GM04503 (cell line): ENCODE data around the gene NPR2.

ENCODE experiments used
- DNase-seq: peaks from one replicate; pipeline ENCODE4 v3.0.0-alpha.2; 2012; ENCODE audit warnings: low read depth

Gene NPR2

GRCh38 chr9:35800530-35800929, 9.1 kb downstream of the NPR2 start:
- no peak for DNase-seq

GRCh38 chr9:35801328-35802128, 10.1 kb downstream of the NPR2 start:
- no peak for DNase-seq

- DNase-seq = no peak
Observed at GRCh38 chr9:35806101-35806500, 14.7 kb downstream of the NPR2 start.

DNA sequence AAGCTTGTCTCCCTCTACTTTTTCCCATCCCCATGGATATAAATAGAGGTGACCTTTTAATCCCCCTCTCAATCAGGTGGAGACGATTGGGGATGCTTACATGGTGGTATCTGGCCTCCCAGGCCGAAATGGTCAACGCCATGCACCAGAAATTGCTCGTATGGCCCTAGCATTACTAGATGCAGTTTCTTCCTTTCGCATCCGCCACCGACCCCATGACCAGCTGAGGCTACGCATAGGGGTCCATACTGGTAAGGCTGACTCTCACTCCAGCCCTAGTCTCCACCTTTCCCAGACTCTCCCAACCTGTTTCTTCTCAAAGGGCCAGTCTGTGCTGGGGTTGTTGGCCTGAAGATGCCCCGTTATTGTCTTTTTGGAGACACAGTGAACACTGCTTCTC, 17.0 kb downstream of the NPR2 start:
- DNase-seq = no peak

- no peak for DNase-seq
Observed at GRCh38 chr9:35810122-35810521, 18.7 kb downstream of the NPR2 start.

DNA sequence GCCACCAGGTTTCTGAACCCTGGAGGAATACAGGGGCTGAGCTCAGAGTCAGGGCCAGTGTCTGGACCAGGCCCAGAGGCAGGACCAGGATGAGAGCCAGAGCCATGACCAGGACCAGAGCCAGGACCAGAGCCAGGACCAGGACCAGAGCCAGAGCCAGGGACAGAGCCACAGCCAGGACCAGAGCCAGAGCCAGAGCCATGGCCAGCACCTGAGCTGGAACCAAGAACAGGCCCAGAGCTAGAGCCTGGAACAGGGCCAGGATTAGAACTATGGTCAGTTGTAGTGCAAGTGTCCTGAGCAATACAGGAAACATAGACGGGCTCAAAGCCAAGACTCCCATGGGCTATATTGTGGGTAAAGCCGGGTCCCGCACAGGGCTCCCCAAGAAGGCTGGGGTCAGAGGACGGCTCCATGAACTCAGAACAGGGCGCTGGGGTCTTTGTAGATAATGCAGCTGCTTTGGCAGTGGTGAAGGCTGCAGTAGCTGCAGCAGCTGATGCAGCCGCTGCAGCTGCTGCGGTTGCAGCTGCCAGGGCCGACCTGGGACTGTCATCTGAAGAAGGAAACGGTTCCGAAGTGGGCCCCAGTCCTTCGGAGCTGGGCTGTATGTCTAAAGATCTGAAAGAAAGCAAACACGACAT, 20.1 kb downstream of the NPR2 start:
- no peak for DNase-seq

- DNase-seq = peak; percentile 82
Observed at GRCh38 chr9:35812025-35812602, 20.7 kb downstream of the NPR2 start, which contains the start of gene SPAG8. TSS of gene SPAG8 (minus strand) at chr9:35812262. CDS start at chr9:35812147, 115 bp downstream.

DNA sequence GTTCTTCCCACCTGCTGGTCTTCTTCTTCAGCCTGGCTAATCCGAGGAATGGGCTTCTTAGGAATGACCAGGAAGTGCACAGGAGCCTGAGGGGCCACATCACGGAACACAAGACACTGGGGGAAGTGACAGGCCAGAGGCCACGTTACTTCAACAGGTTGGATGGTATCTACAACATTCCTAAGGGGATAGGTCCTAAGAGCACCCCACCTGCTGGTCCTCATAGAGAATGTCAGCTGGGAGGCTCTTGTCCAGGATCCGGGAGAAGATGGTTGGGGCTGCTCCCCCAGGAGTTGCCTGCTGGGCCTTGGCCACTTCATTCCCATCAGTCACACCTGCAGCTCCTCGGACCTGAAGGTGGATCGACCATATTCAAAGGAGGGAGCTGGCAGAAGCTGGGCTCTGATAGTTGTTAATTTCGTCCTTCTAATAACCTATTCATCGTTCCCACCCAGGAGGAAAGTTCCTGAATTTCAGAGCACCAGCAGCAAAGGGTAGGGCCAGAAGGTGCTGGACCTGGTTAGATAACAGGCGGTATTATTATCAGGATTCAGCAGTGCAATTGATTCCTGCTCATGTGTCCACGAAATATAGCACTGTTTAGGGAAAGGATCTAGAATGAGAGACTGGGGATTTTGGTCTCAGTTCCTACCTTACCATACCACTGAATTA, 22.2 kb downstream of the NPR2 start:
- no peak for DNase-seq

DNA sequence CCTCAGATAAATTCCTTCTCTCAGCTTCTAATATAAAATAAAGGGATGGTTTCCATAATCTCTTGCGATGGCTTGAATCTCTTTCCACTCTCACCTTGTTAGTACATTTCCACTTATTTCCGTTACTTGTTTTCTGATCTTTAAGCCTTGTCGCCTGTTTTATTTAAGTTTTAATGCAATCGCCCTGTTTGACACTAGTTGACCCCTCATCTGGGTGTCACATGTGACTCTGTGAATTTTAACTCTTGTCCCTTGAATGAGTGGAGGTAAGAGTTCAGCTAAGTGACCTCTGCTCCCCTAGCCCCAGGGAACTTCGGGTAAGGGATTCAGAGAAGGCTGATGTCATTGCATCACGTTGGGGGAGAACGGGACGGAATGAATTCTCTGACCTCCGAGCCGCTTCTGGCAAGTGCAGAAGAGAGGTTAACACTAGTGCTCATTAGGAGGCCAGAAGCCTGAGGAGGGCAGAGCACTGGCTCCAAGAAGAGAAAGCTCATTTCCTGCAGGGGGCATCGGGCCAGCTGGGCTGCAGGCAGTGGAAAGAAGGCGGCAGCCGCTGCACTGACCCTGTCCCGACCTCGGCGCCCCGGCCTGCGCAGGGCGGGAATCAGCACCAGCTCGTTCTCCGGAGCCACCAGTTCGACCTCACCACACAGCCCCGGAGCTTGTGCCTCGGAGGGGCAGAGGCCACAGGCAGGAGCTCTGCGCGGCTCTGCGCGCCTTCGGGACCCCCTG, 22.9 kb downstream of the NPR2 start:
- DNase-seq = no peak

- peak; percentile 99 for DNase-seq
Observed at GRCh38 chr9:35814841-35815543, 23.6 kb downstream of the NPR2 start, which contains the start of gene HINT2. TSS of gene HINT2 (minus strand) at chr9:35815042. CDS start at chr9:35814979, 63 bp downstream.

- no peak for DNase-seq
Observed at GRCh38 chr9:35816708-35817107, 25.3 kb downstream of the NPR2 start.

GRCh38 chr9:35818341-35818740, 26.9 kb downstream of the NPR2 start:
- DNase-seq = no peak

DNA sequence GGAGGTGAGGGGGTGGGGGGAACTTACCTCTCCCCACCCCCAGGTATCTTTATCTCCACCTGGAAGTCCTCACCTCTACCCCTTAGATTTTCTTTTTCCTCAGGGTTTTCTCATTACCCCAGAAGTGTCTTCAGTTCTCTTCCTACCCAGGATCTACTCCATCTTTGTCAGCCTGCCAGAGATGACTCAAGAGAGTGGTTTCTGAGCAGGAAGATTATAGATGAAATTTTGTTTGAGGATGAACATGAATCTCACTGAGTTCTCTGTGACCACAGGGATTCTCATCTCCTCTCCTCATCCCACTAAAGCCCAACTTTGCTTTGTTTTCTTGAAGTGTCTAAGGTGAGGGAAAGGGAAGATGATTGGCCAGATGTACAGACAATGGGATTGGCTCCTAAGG, 28.7 kb downstream of the NPR2 start:
- no peak for DNase-seq

- DNase-seq = no peak
Observed at GRCh38 chr9:35822926-35823325, 31.5 kb downstream of the NPR2 start.

- no peak for DNase-seq
Observed at GRCh38 chr9:35826071-35826701, 34.8 kb downstream of the NPR2 start.

DNA sequence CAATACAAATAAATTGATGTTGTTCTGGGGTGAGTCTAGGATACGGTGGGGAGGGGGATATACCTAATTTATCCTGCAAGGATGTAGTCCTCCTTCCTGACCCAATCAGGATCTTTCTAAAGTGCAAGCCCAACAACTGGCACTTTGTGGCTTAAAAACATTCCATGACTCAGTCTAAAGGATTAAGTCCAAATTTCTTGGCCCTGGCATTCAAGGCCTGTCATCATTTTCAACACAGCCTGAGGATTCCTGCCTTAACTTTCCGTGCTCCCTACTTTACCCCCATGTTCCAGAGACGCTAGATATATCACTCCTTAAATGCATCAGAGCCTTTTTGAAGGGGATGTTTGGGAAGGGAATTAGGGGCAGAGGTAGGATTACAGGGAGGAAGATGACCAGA, 36.1 kb downstream of the NPR2 start:
- DNase-seq = peak; percentile 65

DNA sequence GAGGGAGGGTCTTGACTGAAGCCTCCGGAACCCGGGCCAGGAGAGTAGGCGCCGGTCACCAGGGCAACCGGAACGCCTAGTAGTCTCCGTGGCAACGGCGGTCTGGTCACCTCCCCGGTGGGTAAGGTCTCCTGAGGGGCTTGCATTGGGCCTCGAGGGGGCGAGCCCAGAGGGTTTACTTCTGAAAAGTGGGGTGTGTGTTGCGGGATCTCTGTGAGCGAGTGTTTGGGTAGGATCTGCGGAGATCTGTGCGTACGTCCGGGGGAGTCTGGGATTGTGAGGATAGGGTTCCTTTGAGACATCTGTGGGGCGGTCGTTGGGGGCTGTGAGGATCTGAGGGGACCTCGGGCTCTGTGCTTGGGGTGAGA, 37.3 kb downstream of the NPR2 start, which contains the start of gene FAM221B:
FAM221B (minus strand) TSS at position 17 of the 368 bp plus-strand sequence. CDS start 2,571 bp downstream, outside the sequence.
- DNase-seq = no peak

GRCh38 chr9:35829084-35829763, 37.8 kb downstream of the NPR2 start, which contains the start of gene TMEM8B:
TSS of gene TMEM8B (plus strand) at chr9:35829228. CDS start at chr9:35829448, 220 bp downstream.
- no peak for DNase-seq

DNA sequence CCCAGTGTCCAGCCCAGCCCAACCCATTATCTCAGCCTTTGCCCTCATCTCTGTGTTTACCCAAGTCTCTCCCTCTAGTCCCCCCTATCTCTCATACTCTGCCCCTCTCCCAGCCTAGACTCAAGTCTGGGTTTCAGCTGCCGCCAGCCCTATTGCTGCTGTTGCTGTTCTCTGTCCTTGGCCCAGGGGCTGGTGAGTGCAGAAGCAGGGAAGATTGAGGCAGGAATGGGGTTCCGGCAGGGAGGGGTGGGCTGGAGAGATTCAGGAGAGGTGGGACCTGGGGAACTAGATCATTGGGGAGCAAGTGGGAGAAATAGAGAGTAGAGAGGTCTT, 38.3 kb downstream of the NPR2 start:
- no peak for DNase-seq

- no peak for DNase-seq
Observed at GRCh38 chr9:35831040-35831439, 39.6 kb downstream of the NPR2 start.
